Measurements from ENCODE around the gene FIGN. TPM values are rescaled to one million over a fixed set of nuclear protein-coding genes. Genes with fewer than 3 reads are reported as not detected.

FIGN gene
- polyA plus RNA-seq, 1 experiment = 2.2 TPM

DNA sequence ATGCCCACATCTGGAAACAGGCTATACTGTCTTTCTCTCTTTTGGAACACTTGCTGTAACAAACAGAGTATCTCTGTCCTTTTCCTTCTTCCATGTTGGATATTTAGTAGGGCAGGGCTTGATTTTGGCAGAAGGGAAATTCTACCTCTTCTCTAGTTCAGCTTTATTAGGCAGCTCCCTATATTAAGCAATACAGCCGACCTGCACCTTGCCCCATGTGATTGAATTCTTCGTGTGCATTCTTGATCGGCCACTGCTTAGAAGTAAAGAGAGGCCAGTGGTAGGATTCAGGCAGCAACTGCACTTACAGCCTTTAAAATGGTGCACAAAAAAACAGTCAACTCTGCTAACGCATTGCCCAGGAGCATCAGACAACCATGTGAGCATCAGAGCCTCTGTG lies 31.3 kb upstream of the FIGN start:
- Histone ChIP-seq H3K27me3 (ENCODE audit: control insufficient read depth, insufficient read depth, low read length) (no peaks in the 10 kb centered on the region), H3K4me3 (ENCODE audit: low read depth, low read length) (no peak overlapping the region), H3K27ac (ENCODE audit: low read depth, low read length) (no peak overlapping the region), H3K9me3 (ENCODE audit: control insufficient read depth, insufficient read depth, low read length) (no peaks in the 10 kb centered on the region)
- ChIA-PET POLR2A (no interaction called here), CTCF (no interaction called here)
- TF ChIP-seq, protein P1, sequence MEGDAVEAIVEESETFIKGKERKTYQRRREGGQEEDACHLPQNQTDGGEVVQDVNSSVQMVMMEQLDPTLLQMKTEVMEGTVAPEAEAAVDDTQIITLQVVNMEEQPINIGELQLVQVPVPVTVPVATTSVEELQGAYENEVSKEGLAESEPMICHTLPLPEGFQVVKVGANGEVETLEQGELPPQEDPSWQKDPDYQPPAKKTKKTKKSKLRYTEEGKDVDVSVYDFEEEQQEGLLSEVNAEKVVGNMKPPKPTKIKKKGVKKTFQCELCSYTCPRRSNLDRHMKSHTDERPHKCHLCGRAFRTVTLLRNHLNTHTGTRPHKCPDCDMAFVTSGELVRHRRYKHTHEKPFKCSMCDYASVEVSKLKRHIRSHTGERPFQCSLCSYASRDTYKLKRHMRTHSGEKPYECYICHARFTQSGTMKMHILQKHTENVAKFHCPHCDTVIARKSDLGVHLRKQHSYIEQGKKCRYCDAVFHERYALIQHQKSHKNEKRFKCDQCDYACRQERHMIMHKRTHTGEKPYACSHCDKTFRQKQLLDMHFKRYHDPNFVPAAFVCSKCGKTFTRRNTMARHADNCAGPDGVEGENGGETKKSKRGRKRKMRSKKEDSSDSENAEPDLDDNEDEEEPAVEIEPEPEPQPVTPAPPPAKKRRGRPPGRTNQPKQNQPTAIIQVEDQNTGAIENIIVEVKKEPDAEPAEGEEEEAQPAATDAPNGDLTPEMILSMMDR (IDR thresholded peaks at IDR 0.05; ENCODE audit: low read depth, low read length) = no peak
- DNase-seq (ENCODE audit: low read depth, low spot score) = no peak

DNA sequence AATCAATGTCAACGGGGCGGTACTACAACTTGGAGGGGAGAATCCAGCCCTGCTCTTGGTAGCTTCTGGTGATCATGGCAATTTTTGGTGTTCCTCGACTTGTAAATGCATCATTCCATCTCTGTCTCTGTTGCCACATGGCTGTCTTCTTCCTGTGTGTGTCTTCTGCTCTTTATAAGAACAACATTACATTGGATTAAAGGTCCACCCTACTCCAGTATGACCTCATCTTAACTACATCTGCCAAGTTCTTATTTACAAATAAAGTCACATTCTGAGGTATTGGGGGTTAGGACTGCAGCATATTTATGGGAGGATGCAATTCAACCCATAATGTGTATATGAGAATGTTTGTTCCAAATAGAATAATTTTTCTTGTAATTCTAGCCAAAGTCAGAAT lies 28.8 kb upstream of the FIGN start:
- Histone ChIP-seq H3K27me3 (ENCODE audit: control insufficient read depth, insufficient read depth, low read length) (no peaks in the 10 kb centered on the region), H3K27ac (ENCODE audit: low read depth, low read length) (no peak overlapping the region), H3K4me3 (ENCODE audit: low read depth, low read length) (no peak overlapping the region), H3K9me3 (ENCODE audit: control insufficient read depth, insufficient read depth, low read length) (no peaks in the 10 kb centered on the region)
- DNase-seq (ENCODE audit: low read depth, low spot score) = no peak
- TF ChIP-seq, protein P1 (IDR thresholded peaks at IDR 0.05; ENCODE audit: low read depth, low read length) = no peak
- POLR2A ChIA-PET = no interaction called here
- CTCF ChIA-PET = interaction anchor here (1.5 kb wide), 1 partner anchor 419 kb away, joined by 3 read pairs; no protein-coding TSS in a partner anchor

DNA sequence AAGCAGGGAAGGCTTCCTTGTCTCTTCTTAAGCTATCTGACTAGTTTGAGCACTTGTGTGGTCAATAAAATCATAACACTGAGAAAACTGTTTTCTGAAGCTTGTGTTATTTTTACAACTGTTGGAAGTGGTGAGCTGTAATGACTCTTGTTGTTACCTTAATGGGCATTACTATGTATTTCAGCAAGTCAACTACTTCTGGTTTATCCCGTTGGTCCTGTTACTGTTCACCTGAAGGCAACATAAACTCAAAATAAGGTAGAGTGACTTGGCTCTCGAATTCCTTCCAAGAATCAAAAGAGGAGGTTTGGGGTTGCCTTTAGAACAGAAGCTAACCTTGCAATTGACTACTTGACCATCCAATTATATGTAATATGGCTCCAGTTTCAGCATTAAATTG lies 23.2 kb upstream of the FIGN start:
- Histone ChIP-seq H3K9me3 (ENCODE audit: control insufficient read depth, insufficient read depth, low read length) (no peaks in the 10 kb centered on the region), H3K27me3 (ENCODE audit: control insufficient read depth, insufficient read depth, low read length) (no peaks in the 10 kb centered on the region), H3K4me3 (ENCODE audit: low read depth, low read length) (no peak overlapping the region), H3K27ac (ENCODE audit: low read depth, low read length) (no peak overlapping the region)
- ChIA-PET POLR2A (no interaction called here), CTCF (no interaction called here)
- TF ChIP-seq, protein P1 (IDR thresholded peaks at IDR 0.05; ENCODE audit: low read depth, low read length) = no peak
- DNase-seq (ENCODE audit: low read depth, low spot score) = no peak

DNA sequence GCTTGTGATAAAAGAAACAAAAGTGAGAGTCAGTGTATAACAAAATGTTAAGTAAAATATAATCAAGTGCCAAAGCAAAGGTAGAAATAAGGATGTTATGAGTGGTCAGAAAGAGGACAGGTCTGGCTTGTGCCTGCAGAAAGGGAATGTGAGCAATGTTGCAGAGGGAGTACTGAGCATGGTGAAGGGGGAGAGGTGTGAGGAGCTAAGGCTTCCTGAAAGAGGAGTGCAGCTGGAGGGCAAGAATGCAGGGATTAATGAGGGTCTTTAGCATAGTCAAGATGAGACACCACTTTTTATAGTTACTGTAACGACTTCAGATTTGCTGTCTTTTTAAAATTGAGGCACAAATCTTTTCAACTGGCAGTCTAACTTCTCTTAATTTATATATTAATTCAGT lies 22.0 kb upstream of the FIGN start:
- ChIA-PET CTCF (no interaction called here), POLR2A (no interaction called here)

DNA sequence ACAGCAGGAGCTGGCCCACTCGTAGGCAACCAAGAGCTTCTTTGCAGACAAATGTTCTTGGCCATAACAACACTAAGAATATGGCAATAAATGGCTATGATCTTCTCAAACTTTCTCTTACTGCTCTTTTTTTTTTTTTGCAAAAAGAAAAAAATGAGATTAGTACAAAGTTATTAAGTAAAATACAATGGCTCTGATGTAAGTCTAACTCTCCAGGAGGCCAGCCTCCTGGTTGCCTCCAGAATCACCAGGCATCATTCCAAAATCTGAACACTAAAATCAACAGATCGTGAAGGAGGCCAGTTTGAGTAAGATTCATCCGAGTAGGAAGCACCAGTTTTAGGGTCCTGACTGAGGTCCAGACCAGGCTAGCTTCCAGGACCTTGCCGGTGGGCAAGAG lies 20.8 kb upstream of the FIGN start:
- no peak for DNase-seq (ENCODE audit: low read depth, low spot score)
- Histone ChIP-seq H3K27me3 (ENCODE audit: control insufficient read depth, insufficient read depth, low read length) (no peaks in the 10 kb centered on the region), H3K4me3 (ENCODE audit: low read depth, low read length) (no peak overlapping the region), H3K27ac (ENCODE audit: low read depth, low read length) (no peak overlapping the region), H3K9me3 (ENCODE audit: control insufficient read depth, insufficient read depth, low read length) (no peaks in the 10 kb centered on the region)
- TF ChIP-seq, protein P1 (IDR thresholded peaks at IDR 0.05; ENCODE audit: low read depth, low read length) = no peak
- CTCF ChIA-PET = no interaction called here
- POLR2A ChIA-PET = no interaction called here

More for the DNA sequence above, 22.0 kb upstream of the FIGN start:
- no peaks in the 10 kb centered on the region for H3K27me3 ChIP-seq (ENCODE audit: control insufficient read depth, insufficient read depth, low read length)
- H3K4me3 ChIP-seq (ENCODE audit: low read depth, low read length) = no peak overlapping the region
- no peaks in the 10 kb centered on the region for H3K9me3 ChIP-seq (ENCODE audit: control insufficient read depth, insufficient read depth, low read length)
- no peak for DNase-seq (ENCODE audit: low read depth, low spot score)
- TF ChIP-seq, protein P1 (IDR thresholded peaks at IDR 0.05; ENCODE audit: low read depth, low read length) = no peak
- H3K27ac ChIP-seq (ENCODE audit: low read depth, low read length) = no peak overlapping the region
